MM.1S (cell line): ENCODE measurements around the gene CNNM2.

Experiments
- EZH2phosphoT487 ChIP-seq: fragments of 300-600 bp; sonication (generic); IDR thresholded peaks from 2 replicates; pipeline ENCODE4 v1.6.1; 2018; ENCODE audit warnings: antibody characterized with exemption, low read length
- TF ChIP-seq, protein P1 (sequence below): fragments of 300-600 bp; sonication (generic); IDR thresholded peaks from 2 replicates; pipeline ENCODE4 v1.5.1; 2016; ENCODE audit warnings: antibody characterized with exemption, low read length, mixed read lengths

DNA sequence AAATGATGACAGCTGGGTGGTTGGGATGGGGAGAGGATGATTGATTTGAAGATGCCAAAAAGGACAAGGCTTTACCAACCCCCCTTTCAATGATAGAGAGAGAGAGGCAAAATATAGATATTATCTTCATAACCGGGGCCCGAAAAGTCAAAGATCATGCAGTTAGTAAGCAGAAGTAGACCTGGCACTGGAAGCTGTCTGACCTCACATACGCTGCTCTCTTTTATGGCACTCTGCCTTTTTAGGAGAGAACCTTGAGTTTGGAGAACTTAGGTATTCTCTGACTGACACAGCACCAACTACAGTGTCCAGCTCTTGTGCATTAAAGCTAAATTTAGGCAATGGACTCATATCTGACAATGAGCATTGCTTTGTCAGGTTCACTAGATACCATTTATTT is 30.7 kb downstream of the CNNM2 start:
- TF ChIP-seq, protein P1, sequence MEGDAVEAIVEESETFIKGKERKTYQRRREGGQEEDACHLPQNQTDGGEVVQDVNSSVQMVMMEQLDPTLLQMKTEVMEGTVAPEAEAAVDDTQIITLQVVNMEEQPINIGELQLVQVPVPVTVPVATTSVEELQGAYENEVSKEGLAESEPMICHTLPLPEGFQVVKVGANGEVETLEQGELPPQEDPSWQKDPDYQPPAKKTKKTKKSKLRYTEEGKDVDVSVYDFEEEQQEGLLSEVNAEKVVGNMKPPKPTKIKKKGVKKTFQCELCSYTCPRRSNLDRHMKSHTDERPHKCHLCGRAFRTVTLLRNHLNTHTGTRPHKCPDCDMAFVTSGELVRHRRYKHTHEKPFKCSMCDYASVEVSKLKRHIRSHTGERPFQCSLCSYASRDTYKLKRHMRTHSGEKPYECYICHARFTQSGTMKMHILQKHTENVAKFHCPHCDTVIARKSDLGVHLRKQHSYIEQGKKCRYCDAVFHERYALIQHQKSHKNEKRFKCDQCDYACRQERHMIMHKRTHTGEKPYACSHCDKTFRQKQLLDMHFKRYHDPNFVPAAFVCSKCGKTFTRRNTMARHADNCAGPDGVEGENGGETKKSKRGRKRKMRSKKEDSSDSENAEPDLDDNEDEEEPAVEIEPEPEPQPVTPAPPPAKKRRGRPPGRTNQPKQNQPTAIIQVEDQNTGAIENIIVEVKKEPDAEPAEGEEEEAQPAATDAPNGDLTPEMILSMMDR, result no peak
- no peak for TF ChIP-seq EZH2phosphoT487
